ENCODE measurements around the gene PEAR1. TPM values are rescaled to one million over a fixed set of nuclear protein-coding genes. Genes with fewer than 3 reads are reported as not detected.

The PEAR1 gene
- total RNA-seq: not detected in 2 replicates
- 0.63 TPM for total RNA-seq (2013)
- polyA plus RNA-seq: 0.03 and 0.09 TPM in 2 replicates
- polyA minus RNA-seq: 0.09 and 0.64 TPM in 2 replicates

GRCh38 chr1:156893048-156893953, at the start of gene PEAR1:
PEAR1 (plus strand) TSS chr1:156893718; CDS start chr1:156903927, 10,209 bp downstream.
- Histone ChIP-seq H3K36me3 (replicated peaks in 1 of 2; ENCODE audit: control extremely low read depth in 1 of 2, control insufficient read depth in 1 of 2, extremely low read depth in 1 of 2, insufficient read depth in 2 of 2, low read length in 1 of 2) (no peaks in the 10 kb centered on the region), H3K4me1 (ENCODE audit: control insufficient read depth in 2 of 2, insufficient read depth in 2 of 2, low read length in 2 of 2) (peaks cover 21 to 24% of the 10 kb centered on the region in 2 donors), H4K20me1 (ENCODE audit: control insufficient read depth, insufficient read depth, low read length, poor library complexity, severe bottlenecking) (no peaks in the 10 kb centered on the region), H3K27ac (ENCODE audit: low read length in 2 of 2) (no peak within 1 kb of the TSS), H3K9ac (ENCODE audit: low read length) (no peak within 1 kb of the TSS), H3K27me3 (replicated peaks in 1 of 4; ENCODE audit: control extremely low read depth in 1 of 4, control insufficient read depth in 3 of 4, insufficient read depth in 4 of 4, low read length in 3 of 4) (peaks cover 0 to 65% (median 28%) of the 10 kb centered on the region in 4 experiments), H3K4me3 (ENCODE audit: control extremely low read depth in 1 of 5, extremely low read depth in 1 of 5, insufficient read depth in 1 of 5, low read depth in 2 of 5, low read length in 4 of 5) (peak within 1 kb of the TSS in 2 of 5 experiments; percentile 2 to 17), H2AFZ (ENCODE audit: insufficient read depth, low read depth, low read length, poor library complexity, severe bottlenecking) (peak within 1 kb of the TSS; percentile 14), H3K79me2 (ENCODE audit: control insufficient read depth, insufficient read depth, low read length) (no peaks in the 10 kb centered on the region), H3K9me3 (ENCODE audit: control extremely low read depth in 1 of 3, control insufficient read depth in 2 of 3, insufficient read depth in 1 of 3, low read length in 2 of 3) (peaks cover 0 to 14% (median 0%) of the 10 kb centered on the region in 3 donors), H3K4me2 (replicated peaks; ENCODE audit: low read depth, low read length, poor library complexity, severe bottlenecking) (peak within 1 kb of the TSS; percentile 60)
- Mint-ChIP-seq H3K4me1 (peaks cover 15% of the 10 kb centered on the region), H3K27ac (no peak within 1 kb of the TSS), H3K27me3 (peaks cover 73% of the 10 kb centered on the region), H3K9me3 (ENCODE audit: insufficient read depth) (no peaks in the 10 kb centered on the region), H3K4me3 (peak within 1 kb of the TSS; percentile 78)
- ChIA-PET CTCF (interaction anchor here (4.7 kb wide), 1 partner anchor 203 kb away, joined by 84 read pairs; no protein-coding TSS in a partner anchor), POLR2A (interaction anchor here (0.7 kb wide), 1 partner anchor 75 kb away, joined by 6 read pairs; no protein-coding TSS in a partner anchor)
- no peak for ATAC-seq (ENCODE audit: low read depth)
- DNase-seq: peak; percentile 32
- intact Hi-C loops (cut with micrococcal nuclease): no loop called here
- WGBS (ENCODE audit: insufficient coverage): 8% methylated on average over 53 of the region's 60 CpGs
- TF ChIP-seq EZH2 (IDR thresholded peaks at IDR 0.05; ENCODE audit: borderline replicate concordance, insufficient read depth, low read depth, low read length, poor library complexity, severe bottlenecking): no peak
- no peak for TF ChIP-seq CTCF (IDR thresholded peaks at IDR 0.05)

- intact Hi-C loops (cut with micrococcal nuclease): no loop called here
- H3K9me3 ChIP-seq (ENCODE audit: control extremely low read depth in 1 of 3, control insufficient read depth in 2 of 3, insufficient read depth in 1 of 3, low read length in 2 of 3): peaks cover 0 to 10% (median 0%) of the 10 kb centered on the region in 3 donors
- ATAC-seq (ENCODE audit: low read depth): no peak
- ChIA-PET CTCF (no interaction called here), POLR2A (no interaction called here)
- Mint-ChIP-seq H3K27me3 (peaks cover 81% of the 10 kb centered on the region), H3K4me1 (peaks cover 16% of the 10 kb centered on the region), H3K27ac (no peak overlapping the region), H3K4me3 (no peak overlapping the region), H3K9me3 (ENCODE audit: insufficient read depth) (no peaks in the 10 kb centered on the region)
- no peak for TF ChIP-seq CTCF (IDR thresholded peaks at IDR 0.05)
- TF ChIP-seq EZH2 (IDR thresholded peaks at IDR 0.05; ENCODE audit: borderline replicate concordance, insufficient read depth, low read depth, low read length, poor library complexity, severe bottlenecking): no peak
- no peak overlapping the region for H3K4me2 ChIP-seq (replicated peaks; ENCODE audit: low read depth, low read length, poor library complexity, severe bottlenecking)
- H3K4me3 ChIP-seq (ENCODE audit: control extremely low read depth in 1 of 5, extremely low read depth in 1 of 5, insufficient read depth in 1 of 5, low read depth in 2 of 5, low read length in 4 of 5): no peak overlapping the region
- no peak overlapping the region for H2AFZ ChIP-seq (ENCODE audit: insufficient read depth, low read depth, low read length, poor library complexity, severe bottlenecking)
- peaks cover 0 to 69% (median 27%) of the 10 kb centered on the region in 4 experiments for H3K27me3 ChIP-seq (replicated peaks in 1 of 4; ENCODE audit: control extremely low read depth in 1 of 4, control insufficient read depth in 3 of 4, insufficient read depth in 4 of 4, low read length in 3 of 4)
- peaks cover 8 to 12% of the 10 kb centered on the region in 2 donors for H3K4me1 ChIP-seq (ENCODE audit: control insufficient read depth in 2 of 2, insufficient read depth in 2 of 2, low read length in 2 of 2)
- H3K36me3 ChIP-seq (replicated peaks in 1 of 2; ENCODE audit: control extremely low read depth in 1 of 2, control insufficient read depth in 1 of 2, extremely low read depth in 1 of 2, insufficient read depth in 2 of 2, low read length in 1 of 2): no peaks in the 10 kb centered on the region
- WGBS (ENCODE audit: insufficient coverage): 30% methylated on average over 5 of the region's 6 CpGs
- no peaks in the 10 kb centered on the region for H3K79me2 ChIP-seq (ENCODE audit: control insufficient read depth, insufficient read depth, low read length)
- no peak for DNase-seq
- no peak overlapping the region for H3K9ac ChIP-seq (ENCODE audit: low read length)
- no peak overlapping the region for H3K27ac ChIP-seq (ENCODE audit: low read length in 2 of 2)
- no peaks in the 10 kb centered on the region for H4K20me1 ChIP-seq (ENCODE audit: control insufficient read depth, insufficient read depth, low read length, poor library complexity, severe bottlenecking)
Measured at GRCh38 chr1:156844102-156844501, 49.4 kb upstream of the PEAR1 start.

Data from B cell (primary cell).